ENCODE measurements around the gene KRT2. TPM values are rescaled to one million over a fixed set of nuclear protein-coding genes. Genes with fewer than 3 reads are reported as not detected.

The KRT2 gene
- total and polyA plus RNA-seq, 9 of the 15 experiments (the other 6 are each of a cell fraction or from before 2014, with no cell fraction given): 0.03 to 0.69 (median 0.07) TPM; not detected in 2

DNA sequence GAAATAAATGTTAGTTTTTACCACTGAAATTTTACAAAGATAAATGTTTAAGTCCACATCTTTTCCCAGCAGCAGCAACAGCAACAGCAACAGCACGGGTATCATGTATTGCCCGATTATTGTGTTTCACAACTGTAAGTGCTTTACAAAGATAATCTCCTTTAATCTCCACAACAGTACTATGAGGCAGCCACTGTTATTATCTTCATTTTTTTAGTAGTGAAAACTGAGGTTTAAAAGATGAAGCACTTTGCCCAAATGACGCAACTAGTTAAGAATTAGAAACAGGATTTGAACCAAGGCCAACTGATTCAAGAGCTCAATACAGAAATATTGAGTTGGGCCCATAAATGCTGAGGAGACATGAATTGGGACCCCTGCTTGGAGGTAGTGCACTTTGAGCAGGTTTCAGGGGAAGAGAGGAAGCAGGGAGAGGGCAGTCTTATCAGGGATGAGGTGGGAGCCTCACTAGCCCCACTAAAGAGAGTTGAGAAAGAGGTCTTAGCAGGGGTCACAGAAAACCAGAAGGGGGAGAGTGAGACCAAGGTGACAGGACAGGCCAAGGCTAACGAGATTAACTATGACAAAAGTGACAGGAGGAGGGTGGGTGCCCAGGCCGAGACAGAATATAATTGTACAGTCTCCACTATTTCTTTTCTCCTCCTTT is 15.3 kb downstream of the KRT2 start (continued):
- TF ChIP-seq, protein P1, sequence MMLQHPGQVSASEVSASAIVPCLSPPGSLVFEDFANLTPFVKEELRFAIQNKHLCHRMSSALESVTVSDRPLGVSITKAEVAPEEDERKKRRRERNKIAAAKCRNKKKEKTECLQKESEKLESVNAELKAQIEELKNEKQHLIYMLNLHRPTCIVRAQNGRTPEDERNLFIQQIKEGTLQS (IDR thresholded peaks at IDR 0.05): 0 out of 2 replicates have a peak, but pooled peaks have one; percentile 16
- TF ChIP-seq, protein P1 (CRISPR knock-in tag; conservative IDR thresholded peaks at IDR 0.05): no peak
- TF ChIP-seq ZNF316 (IDR thresholded peaks at IDR 0.05): peak; percentile 70
- TF ChIP-seq, protein P2, sequence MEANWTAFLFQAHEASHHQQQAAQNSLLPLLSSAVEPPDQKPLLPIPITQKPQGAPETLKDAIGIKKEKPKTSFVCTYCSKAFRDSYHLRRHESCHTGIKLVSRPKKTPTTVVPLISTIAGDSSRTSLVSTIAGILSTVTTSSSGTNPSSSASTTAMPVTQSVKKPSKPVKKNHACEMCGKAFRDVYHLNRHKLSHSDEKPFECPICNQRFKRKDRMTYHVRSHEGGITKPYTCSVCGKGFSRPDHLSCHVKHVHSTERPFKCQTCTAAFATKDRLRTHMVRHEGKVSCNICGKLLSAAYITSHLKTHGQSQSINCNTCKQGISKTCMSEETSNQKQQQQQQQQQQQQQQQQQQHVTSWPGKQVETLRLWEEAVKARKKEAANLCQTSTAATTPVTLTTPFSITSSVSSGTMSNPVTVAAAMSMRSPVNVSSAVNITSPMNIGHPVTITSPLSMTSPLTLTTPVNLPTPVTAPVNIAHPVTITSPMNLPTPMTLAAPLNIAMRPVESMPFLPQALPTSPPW (CRISPR knock-in tag; IDR thresholded peaks at IDR 0.05): 0 out of 2 replicates have a peak, but pooled peaks have one; percentile 15

DNA sequence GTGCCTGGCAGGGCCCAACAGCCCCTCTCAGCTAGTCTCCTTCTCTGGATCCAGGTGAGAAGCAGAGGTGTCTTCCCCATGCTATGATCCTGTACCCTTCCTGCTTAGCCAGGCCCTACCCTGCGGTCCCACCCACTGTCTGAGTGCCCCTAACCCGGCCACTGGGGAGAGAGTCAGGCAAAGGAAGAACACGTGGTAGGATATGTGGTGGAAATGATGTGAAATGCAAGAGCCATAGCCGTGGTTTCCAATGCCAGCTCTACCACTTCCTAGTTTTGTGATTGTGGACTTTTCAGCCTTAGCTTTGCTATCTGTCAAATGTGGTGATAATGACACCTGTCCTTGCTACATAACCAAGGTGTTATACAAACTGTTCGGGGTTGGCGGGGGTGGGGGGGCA is 15.8 kb downstream of the KRT2 start:
- Histone ChIP-seq H3K4me3 (no peak overlapping the region), H3K4me1 (replicated peaks in 1 of 2; ENCODE audit: control insufficient read depth in 2 of 2, insufficient read depth in 2 of 2, low read length in 2 of 2) (peaks cover 4 to 21% of the 10 kb centered on the region in 2 experiments; a peak in 4 of 5 replicates), H3K9me3 (replicated peaks; ENCODE audit: control insufficient read depth, insufficient read depth, low read depth, low read length) (no peaks in the 10 kb centered on the region), H3K9me1 (ENCODE audit: control insufficient read depth, insufficient read depth, low read length) (no peaks in the 10 kb centered on the region), H3K4me2 (ENCODE audit: insufficient read depth, low read length) (no peak overlapping the region), H3K27ac (ENCODE audit: extremely low read depth, low read depth, low read length) (no peak overlapping the region), H3K27me3 (ENCODE audit: control insufficient read depth in 2 of 2, insufficient read depth in 2 of 2, low read length in 2 of 2) (no peaks in the 10 kb centered on the region), H3K79me2 (ENCODE audit: control insufficient read depth, insufficient read depth, low read length) (no peaks in the 10 kb centered on the region), H3K36me3 (ENCODE audit: control insufficient read depth, insufficient read depth, low read length) (no peaks in the 10 kb centered on the region), H2AFZ (ENCODE audit: low read depth, low read length) (no peak overlapping the region), H4K20me1 (replicated peaks; ENCODE audit: control insufficient read depth, insufficient read depth, low read length) (no peaks in the 10 kb centered on the region), H3K9ac (ENCODE audit: insufficient read depth in 1 of 2, low read depth in 2 of 2, low read length in 2 of 2) (peak overlapping the region in 1 of 2 experiments; percentile 22; a peak in 1 of 4 replicates)
- 59% methylated on average over 6 of the region's 6 CpGs for WGBS (ENCODE audit: insufficient coverage, low coverage, missing lambda C conversion rate)
- CTCF ChIA-PET (ENCODE audit: low intra/inter-chr PET ratio): no interaction called here
- in situ Hi-C loops (cut with MboI): no loop called here
- no peak for FAIRE-seq
- no TSS peak for BruUV-seq (replicated peaks)
- DNase-seq (ENCODE audit: extremely low read depth in 1 of 4, low spot score in 3 of 4): no peak
- no peak for ATAC-seq
- POLR2A ChIA-PET: interaction anchor here (0.8 to 1.0 kb wide), 3 partner anchors 10 to 25 kb away, joined by 3 read pairs; no protein-coding TSS in a partner anchor
- intact Hi-C loops (cut with micrococcal nuclease): no loop called here
- TF ChIP-seq ZNF384 (IDR thresholded peaks at IDR 0.05; ENCODE audit: low read depth, low read length) (no peak), SMAD3 (CRISPR knock-in tag; conservative IDR thresholded peaks at IDR 0.05) (no peak), STAT5A (IDR thresholded peaks at IDR 0.05; ENCODE audit: borderline replicate concordance, low read length) (no peak), KDM2B (CRISPR knock-in tag; IDR thresholded peaks at IDR 0.05) (no peak), POU5F1 (IDR thresholded peaks at IDR 0.05; ENCODE audit: borderline replicate concordance, low read depth, low read length, partially characterized antibody) (peak; percentile 15), FUS (optimal IDR thresholded peaks at IDR 0.05; ENCODE audit: low read depth, low read length) (no peak)
- TF ChIP-seq, protein P3, sequence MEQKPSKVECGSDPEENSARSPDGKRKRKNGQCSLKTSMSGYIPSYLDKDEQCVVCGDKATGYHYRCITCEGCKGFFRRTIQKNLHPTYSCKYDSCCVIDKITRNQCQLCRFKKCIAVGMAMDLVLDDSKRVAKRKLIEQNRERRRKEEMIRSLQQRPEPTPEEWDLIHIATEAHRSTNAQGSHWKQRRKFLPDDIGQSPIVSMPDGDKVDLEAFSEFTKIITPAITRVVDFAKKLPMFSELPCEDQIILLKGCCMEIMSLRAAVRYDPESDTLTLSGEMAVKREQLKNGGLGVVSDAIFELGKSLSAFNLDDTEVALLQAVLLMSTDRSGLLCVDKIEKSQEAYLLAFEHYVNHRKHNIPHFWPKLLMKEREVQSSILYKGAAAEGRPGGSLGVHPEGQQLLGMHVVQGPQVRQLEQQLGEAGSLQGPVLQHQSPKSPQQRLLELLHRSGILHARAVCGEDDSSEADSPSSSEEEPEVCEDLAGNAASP (IDR thresholded peaks at IDR 0.05): no peak
- TF ChIP-seq, protein P4, sequence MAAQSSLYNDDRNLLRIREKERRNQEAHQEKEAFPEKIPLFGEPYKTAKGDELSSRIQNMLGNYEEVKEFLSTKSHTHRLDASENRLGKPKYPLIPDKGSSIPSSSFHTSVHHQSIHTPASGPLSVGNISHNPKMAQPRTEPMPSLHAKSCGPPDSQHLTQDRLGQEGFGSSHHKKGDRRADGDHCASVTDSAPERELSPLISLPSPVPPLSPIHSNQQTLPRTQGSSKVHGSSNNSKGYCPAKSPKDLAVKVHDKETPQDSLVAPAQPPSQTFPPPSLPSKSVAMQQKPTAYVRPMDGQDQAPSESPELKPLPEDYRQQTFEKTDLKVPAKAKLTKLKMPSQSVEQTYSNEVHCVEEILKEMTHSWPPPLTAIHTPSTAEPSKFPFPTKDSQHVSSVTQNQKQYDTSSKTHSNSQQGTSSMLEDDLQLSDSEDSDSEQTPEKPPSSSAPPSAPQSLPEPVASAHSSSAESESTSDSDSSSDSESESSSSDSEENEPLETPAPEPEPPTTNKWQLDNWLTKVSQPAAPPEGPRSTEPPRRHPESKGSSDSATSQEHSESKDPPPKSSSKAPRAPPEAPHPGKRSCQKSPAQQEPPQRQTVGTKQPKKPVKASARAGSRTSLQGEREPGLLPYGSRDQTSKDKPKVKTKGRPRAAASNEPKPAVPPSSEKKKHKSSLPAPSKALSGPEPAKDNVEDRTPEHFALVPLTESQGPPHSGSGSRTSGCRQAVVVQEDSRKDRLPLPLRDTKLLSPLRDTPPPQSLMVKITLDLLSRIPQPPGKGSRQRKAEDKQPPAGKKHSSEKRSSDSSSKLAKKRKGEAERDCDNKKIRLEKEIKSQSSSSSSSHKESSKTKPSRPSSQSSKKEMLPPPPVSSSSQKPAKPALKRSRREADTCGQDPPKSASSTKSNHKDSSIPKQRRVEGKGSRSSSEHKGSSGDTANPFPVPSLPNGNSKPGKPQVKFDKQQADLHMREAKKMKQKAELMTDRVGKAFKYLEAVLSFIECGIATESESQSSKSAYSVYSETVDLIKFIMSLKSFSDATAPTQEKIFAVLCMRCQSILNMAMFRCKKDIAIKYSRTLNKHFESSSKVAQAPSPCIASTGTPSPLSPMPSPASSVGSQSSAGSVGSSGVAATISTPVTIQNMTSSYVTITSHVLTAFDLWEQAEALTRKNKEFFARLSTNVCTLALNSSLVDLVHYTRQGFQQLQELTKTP (IDR thresholded peaks at IDR 0.05; ENCODE audit: low read depth in 1 of 2, partially characterized antibody in 2 of 2): no peak

Data from K562 (cell line).